GM12875 (cell line): Measurements from ENCODE around the gene MTA1.

Experiments used
- H3K4me3 ChIP-seq: one replicate; pipeline ENCODE4 v1.5.1; 2011; ENCODE audit warnings: low read depth, low read length, control low read depth
- TF ChIP-seq, protein P1 (sequence below): IDR thresholded peaks from 2 replicates; pipeline ENCODE4 v1.5.1; 2011; ENCODE audit warnings: low read depth, mild to moderate bottlenecking, control low read depth, inconsistent platforms, low read length, moderate library complexity, borderline replicate concordance; ENCODE audit not compliant: insufficient read depth

MTA1 gene

DNA sequence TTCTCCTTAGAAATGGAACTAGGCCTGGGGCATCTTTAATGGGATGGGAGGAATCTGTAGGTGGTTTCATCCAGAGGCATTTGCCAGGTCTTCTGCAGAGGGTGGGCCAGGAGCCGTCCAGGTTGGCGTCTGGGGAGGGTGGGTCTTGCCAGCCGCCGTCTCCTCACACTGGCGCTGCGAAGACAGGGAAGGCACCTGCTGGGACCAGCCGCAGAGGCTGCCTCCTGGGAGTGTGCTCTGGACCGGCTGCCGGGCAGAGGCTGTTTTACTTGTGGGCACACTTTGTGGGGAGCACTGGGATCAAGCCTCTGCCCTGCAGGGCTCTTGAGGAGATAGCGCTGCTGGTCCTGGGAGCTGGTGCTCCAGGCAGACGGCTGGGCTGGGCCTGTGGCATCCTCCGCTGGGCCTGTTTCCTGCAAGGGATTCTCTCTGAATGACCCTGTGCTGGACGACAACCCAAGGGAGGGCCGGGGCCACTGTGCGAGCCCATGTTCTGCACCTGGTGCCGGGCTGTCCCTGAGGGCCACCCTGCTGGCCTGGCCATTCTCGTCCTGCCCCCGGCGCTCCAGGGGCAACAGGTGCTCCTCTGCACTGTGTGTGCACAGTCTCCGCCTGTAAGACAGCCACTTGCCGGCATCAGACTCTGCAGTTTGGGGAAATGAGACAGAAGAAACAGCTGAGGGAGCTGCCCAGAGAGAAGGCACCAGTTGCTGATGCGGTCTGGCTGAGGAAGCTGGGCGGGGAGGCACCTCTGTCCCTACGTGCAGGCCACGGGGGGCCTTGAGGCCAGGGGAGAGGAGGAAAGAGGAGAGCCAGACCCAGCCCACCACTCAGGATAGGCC, 31.3 kb upstream of the MTA1 start:
- H3K4me3 ChIP-seq: no peak overlapping the region
- TF ChIP-seq, protein P1, sequence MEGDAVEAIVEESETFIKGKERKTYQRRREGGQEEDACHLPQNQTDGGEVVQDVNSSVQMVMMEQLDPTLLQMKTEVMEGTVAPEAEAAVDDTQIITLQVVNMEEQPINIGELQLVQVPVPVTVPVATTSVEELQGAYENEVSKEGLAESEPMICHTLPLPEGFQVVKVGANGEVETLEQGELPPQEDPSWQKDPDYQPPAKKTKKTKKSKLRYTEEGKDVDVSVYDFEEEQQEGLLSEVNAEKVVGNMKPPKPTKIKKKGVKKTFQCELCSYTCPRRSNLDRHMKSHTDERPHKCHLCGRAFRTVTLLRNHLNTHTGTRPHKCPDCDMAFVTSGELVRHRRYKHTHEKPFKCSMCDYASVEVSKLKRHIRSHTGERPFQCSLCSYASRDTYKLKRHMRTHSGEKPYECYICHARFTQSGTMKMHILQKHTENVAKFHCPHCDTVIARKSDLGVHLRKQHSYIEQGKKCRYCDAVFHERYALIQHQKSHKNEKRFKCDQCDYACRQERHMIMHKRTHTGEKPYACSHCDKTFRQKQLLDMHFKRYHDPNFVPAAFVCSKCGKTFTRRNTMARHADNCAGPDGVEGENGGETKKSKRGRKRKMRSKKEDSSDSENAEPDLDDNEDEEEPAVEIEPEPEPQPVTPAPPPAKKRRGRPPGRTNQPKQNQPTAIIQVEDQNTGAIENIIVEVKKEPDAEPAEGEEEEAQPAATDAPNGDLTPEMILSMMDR: no peak

DNA sequence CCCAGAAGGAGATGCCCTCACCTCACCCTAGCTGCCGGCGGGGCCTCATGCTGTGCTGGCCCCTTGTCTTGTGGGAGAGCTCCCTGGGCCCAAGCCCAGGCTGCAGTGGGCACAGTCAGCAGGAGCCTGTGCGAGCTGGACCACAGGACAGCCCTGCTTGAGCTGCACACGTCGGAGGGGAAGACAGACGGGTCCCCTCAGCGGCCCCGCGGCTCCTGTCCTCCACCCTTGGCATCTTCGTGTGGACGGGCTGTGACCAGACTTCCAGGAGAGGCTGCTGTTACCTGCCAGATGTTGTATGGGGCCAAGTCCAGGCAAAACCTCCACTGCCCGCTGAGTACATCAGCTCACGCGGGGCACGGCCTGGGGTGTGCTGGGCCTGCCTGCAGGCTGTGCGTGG, 30.7 kb upstream of the MTA1 start:
- no peak overlapping the region for H3K4me3 ChIP-seq
- TF ChIP-seq, protein P1: no peak

DNA sequence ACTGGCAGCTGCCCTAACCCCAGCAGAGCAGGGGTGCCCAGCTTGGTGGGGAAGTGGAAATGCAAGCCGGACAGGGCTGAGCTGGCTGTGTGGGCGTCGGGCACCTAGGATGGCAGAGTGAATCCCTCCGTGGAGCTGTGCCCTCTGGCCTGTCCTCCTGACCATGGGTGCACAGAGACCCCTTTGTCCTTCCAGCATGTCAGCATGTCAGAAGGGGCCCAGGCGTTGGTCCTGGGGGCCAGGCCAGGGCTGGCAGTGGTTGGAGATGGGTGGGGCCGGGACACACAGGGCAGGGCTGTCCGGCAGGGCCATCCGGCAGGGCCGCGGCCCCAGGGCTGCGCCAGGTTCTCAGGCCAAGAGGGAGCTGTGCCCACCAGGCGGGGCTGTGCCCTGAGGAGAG, 30.1 kb upstream of the MTA1 start:
- no peak overlapping the region for H3K4me3 ChIP-seq
- TF ChIP-seq, protein P1: no peak

DNA sequence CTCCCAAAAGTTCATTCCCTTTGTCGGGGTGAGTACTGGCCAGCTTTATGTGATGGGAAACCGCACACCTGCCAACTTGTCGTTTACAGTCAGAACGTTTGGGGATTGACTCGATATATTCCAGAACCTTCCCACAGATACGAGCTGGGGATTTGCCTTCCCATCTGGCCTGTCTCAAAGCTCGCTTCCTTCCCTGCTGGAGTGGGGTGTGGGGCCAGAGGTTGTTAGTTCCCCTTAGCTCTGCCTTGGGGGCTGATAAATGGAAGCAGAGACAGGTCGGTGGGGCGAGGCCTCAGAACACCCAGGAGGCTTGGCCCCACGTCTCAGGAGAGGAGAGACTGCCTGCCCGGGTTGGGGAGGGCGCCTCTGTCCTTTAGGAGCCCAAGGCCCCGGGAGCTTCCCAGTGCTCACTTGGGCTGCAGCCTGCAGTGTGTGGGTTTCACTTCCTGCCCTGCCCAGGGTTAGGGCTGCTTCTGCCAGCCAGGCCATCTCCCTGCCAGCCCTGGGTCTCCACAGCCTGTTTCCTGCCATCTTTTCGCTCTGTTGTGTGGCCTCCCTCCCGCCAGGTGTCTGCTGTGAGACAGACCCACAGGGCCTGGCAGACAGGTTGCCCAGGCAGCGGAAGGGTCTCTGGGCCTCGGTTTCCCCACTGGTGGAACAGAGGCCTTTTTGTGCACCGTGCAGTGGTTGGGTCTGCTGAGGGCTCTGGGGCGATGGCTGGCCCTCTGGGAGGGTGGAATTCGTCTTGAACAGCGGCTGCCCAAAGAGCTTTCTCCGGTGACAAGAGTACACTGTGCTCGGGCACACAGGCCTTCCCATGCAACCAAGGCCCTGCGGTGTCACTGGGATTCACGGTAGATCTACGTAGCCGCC, 29.4 kb upstream of the MTA1 start:
- TF ChIP-seq, protein P1: no peak

DNA sequence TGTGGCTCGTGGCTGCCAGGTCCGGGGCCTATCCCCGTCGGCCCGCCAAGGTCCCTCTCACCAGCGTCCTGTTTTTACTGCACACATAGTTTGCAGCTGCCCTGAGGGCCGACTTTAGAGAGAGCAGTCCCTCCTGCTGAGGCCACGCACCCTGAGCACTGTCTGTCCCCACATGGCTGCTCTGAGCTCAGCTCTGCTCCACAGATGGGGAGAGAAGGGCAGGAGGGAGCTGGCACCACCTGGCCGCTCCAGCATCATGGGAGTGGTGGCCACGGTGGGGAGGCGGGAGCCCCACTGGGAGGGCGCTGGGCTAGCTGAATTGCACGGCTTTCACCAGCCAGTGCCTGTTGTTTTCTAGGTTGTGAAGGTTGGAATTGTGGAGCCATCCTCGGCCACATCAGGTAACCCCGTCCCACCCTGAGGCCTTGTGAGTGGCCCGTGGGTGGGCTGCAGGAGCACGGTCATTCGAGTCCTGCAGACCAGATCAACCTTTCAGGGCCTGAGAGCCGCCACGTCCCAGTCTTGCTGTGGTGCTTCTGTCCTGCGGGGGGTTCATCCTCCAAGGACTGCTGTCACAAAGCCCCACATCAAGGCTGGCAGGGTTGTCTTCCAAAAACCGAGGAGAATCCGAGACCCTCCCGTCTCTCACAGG, 28.7 kb upstream of the MTA1 start:
- H3K4me3 ChIP-seq: no peak overlapping the region
- TF ChIP-seq, protein P1: no peak

More for the DNA sequence above, 29.4 kb upstream of the MTA1 start:
- H3K4me3 ChIP-seq: no peak overlapping the region

DNA sequence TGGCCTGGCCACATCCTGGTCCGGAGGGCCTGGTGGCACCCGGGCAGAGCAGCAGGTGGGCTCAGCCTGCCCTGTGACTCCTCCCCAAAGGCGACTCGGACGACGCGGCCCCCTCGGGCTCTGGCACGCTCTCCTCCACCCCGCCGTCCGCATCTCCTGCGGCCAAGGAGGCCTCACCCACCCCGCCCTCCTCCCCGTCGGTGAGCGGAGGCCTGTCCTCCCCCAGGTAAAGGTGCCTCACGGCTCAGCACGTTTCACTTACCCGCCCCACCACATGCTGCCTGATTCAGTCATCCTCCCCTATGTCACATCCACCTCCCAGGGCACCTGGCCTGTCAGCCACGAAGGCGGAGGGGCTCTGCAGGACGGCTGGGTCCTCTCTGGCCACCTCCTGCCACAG, 28.1 kb upstream of the MTA1 start:
- TF ChIP-seq, protein P1: no peak

More for the DNA sequence above, 28.1 kb upstream of the MTA1 start:
- no peak overlapping the region for H3K4me3 ChIP-seq
